Stimulated activated CD4-positive, alpha-beta T cell treated with anti-CD3 and anti-CD28 coated beads, Interleukin-15, amount 100 ng/mL, for 24 hours (primary cell): ENCODE measurements around the gene SELENOV.
"Not testable (repeated sequence)": the region's sequence is repeated elsewhere in the genome, so short reads cannot be mapped to it uniquely, and the experiment has no call there.

Experiments used
- DNase-seq: peaks from one replicate; pipeline ENCODE4 v3.0.0-alpha.2; 2020

The SELENOV gene

DNA sequence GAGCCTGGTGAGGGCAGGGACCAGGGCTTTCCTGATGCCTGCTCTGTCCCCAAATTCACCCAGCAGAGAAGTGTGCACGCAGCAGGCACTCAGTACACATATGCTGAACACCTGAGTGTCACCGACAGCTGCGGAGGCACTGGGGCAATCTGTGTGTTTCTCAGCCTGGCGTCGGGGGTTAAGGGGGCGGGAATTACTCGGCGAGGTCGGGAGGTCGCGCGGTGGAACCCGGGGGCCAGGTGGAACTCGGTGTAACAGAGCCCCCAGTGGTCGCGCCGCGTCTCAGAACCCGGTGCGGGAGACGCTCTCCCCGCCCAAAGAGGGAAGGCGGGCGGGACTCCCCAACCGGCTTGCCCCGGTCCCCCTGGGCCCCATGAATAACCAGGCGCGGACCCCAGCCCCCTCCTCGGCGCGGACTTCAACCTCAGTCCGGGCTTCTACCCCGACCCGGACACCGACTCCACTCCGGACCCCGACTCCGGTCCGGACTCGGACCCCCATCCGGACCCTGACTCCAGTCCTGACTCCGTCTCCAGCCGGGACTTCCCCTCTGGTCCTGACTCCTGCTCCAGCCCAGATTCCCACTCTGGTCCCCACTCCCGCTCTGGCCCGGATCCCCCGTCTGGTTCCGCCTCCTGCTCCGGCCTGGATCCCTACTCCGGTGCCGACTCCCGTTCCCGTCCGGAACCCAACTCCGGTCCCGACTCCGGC, at the start of gene SELENOV:
SELENOV (plus strand) TSS at position 300 of the 711 bp plus-strand sequence; CDS start at position 374, 74 bp downstream.
- peak; percentile 21 for DNase-seq

DNA sequence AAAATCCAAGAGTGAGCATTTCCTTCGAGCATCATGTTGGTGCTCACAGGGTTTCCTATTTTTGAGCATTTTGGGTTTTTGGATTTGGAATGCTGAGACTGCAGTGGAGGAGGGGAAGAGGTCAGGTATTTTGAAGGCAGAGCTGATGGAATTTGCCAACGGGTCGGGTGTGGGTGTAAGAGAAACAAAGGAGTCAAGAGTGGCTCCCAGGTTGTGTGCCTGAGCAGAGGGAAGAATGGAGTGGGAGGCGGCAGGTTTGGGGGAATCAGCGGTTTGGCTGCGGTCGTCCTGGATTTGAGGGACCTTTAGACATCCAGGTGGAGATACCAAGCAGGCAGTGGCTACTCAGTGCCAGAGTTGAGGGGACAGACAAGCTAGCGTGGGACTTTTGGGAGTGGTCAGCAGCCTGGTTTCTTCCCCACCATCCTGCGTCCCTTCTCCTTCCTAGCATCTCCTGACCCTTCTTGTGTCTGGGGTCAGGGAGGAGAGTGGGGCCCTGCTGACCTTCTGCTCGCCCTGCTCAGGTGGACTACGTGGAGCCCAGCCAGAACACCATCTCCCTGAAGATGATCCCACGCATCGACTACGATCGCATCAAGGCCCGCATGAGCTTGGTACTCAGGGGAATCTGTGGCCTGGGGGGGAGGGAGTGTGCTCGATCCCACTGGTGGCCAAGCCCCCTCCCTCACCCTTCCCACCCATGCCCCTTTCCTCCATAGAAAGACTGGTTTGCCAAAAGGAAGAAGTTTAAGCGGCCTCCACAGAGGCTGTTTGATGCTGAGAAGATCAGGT, 48.8 kb upstream of the SELENOV start:
- DNase-seq: no peak

- no peak for DNase-seq
These were observed 47.0 kb upstream of the SELENOV start for GRCh38 chr19:39467941-39468340.

DNA sequence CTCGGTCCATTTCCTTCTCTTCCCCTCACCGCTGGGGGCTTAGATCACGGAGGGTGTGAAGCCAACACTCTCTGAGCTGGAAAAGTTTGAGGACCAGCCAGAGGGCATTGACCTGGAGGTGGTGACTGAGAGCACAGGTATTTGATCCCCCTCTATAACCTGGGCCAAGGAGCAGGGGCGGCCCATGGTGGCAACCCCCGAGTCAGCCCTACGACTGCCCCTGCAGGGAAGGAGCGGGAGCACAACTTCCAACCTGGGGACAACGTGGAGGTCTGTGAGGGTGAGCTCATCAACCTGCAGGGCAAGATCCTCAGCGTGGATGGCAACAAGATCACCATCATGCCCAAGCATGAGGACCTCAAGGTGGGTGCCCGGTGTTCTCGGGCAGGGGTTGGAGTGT, 45.9 kb upstream of the SELENOV start:
- DNase-seq: no peak

- DNase-seq: no peak
These were observed 45.4 kb upstream of the SELENOV start for GRCh38 chr19:39469567-39469966.

DNA sequence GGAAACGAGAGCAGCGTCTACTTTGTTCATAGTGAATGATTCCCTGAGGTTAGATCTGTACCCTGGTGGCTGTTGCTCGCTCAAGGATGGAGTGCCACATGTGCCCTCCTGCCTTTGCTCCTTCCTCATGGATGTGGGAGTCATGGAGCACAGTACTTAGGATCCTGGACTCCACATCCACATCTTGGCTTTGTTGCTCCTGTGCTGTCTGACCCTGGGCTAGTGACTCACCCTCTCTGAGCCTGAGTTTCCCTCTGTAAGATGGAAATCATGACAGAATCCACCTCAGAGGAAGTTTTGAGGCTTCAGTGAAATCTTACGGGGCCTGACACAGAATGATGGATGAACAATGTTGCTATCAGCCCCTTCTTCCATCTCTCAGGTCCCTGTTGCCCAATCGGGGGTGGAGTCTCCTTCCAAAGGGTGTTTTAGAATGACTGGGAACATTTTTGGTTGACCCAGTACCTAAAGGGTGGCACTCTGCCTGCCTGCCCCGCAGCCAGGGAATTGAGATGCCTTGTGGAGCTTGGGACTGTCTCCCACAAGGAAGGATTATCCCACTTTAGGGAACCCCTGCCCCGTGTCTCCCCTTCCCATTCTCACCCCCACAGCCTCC, 44.1 kb upstream of the SELENOV start:
- peak; percentile 24 for DNase-seq

GRCh38 chr19:39471756-39472536, 43.0 kb upstream of the SELENOV start:
- no peak for DNase-seq

- no peak for DNase-seq
These were observed 42.0 kb upstream of the SELENOV start for GRCh38 chr19:39472746-39473442.

DNA sequence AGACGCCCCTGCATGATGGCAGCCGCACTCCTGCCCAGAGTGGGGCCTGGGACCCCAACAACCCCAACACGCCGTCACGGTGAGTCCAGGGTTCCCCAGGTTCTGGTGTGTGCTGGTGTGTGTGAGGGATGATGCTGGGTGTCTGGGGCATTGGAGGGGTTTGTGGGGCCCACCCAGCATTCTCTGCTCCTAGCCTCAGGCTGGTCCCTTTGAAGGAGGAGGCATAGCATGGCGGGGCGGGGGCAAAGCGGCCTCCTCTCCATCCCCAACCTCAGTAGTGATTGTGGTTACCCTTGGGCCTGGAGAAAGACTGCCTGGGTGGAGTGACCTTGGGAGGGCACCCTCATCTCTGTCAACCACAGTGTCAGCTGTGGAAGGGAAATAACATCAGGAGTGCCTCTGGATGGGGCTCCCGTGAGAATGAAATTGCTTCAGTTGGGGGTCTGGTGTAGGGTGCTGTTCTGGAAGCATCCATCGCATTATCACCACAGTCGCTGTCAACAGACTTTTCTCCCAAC, 41.4 kb upstream of the SELENOV start:
- DNase-seq: no peak

GRCh38 chr19:39474139-39474620, 40.8 kb upstream of the SELENOV start:
- DNase-seq: peak; percentile 81

DNA sequence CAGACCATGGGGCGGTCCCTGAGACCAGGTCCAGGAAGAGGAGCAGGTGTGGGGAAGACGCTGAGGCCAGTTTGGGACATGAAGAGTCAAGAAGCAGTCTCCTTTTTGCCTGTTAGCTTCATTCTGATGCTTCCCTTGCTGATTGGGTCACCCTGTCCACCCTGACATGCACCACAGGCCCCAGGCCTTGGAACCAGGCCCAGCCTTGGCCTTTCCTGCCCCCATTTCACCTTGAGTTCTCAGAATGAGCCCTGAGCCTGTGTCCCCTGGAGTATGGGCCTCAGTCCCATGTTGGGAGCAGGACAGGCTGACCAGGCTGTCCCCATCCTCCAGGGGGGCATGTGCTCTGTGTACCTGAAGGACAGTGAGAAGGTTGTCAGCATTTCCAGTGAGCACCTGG, 39.2 kb upstream of the SELENOV start:
- no peak for DNase-seq

DNA sequence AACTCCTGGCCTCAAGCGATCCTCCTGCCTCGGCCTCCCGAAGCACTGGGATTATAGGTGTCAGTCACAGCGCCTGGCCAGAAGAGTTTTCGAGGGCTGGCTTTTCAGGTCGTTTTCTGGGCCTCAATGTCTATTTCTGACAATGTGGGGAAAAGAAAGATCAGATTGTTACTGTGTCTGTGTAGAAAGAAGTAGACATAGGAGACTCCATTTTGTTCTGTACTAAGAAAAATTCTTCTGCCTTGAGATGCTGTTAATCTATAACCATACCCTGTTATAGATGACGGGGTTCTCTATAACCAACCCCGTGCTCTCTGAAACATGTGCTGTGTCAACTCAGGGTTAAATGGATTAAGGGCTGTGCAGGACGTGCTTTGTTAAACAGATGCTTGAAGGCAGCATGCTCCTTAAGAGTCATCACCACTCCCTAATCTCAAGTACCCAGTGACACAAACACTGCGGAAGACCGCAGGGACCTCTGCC, 35.6 kb upstream of the SELENOV start:
- DNase-seq: not testable (repeated sequence)

- no peak for DNase-seq
These were observed 35.0 kb upstream of the SELENOV start for GRCh38 chr19:39479916-39480315.

- DNase-seq: peak; percentile 100
These were observed 34.4 kb upstream of the SELENOV start, which contains the start of gene TIMM50 for GRCh38 chr19:39480337-39481228. Gene TIMM50 (plus strand): TSS chr19:39480838. CDS start chr19:39480854, 16 bp downstream.

DNA sequence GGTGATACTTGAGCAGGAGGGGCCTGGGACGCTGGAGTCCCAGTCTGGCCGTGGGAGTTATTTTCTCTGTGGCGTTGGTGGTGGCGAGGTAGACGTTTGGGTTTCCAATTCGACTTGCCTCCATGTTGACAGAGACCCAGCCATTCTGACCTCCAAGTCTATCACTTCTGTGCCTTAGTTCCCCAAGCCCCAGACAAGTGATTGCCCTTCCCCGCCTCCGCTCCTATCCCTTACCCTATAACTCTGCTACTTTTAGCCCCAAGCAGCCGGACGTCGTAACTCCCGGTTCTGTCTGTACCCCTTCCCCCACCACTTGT, 33.8 kb upstream of the SELENOV start:
- no peak for DNase-seq

DNA sequence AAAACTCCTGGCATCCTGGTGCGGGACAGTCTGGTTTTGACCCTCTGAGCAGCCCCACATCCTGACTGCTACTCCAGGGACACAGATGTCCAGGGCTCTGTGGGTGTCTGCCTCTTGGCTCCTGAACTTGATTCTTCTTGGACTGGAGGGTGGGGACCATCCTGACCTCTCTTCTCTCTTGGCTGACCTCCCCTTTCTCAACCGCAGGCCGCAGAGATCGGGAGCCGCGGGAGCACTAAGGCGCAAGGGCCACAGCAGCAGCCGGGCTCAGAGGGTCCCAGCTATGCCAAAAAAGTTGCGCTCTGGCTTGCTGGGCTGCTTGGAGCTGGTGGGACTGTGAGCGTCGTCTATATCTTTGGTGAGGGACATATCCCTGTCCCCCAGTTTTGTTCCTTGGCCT, 33.3 kb upstream of the SELENOV start:
- DNase-seq: no peak

DNA sequence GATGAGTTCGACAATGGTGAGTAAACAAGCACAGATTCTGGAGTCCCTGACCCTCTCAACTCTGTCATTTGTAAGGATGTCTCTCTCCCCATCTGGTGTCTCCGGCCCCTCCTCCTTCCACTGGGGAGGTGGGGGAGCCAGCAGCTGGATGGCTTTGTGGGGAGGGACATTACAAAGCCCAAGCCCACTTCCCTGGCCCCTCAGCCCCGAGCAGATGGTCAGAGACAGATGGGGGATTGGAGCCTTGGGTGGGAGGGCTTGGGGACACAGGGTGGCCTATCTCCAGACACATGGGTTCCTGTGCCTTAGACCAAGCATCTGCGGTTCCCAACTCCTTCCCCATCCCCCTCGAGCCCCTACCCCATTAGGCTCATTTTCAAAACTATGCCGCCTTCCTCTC, 31.8 kb upstream of the SELENOV start:
- no peak for DNase-seq

GRCh38 chr19:39489756-39490155, 25.2 kb upstream of the SELENOV start:
- DNase-seq: no peak

DNA sequence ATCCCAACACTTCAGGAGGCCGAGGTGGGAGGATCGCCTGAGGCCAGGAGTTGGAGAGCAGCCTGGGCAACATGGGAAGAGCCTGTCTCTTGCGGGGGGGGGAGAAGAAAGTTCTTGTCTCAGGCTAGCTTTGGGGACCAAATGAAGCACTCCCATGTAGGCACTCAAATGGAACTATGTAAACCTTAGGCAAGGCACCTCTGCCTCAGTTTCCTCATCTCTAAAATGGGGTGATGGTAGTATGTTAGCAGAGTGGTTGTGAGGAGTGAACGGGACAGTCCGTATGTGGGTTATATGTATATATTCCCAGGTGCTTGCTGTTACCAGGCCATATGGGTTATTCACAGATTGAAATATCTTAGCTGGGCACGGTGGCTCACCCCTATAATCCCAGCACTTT, 22.7 kb upstream of the SELENOV start:
- no peak for DNase-seq

GRCh38 chr19:39492788-39493187, 22.2 kb upstream of the SELENOV start:
- DNase-seq: no peak

- no peak for DNase-seq
These were observed 20.3 kb upstream of the SELENOV start for GRCh38 chr19:39494661-39495060.
